Activated gamma-delta T cell treated with Interleukin-2 at 50 U/mL for 16 hours (primary cell): Measurements from ENCODE around the gene TTLL11.
"Not testable (repeated sequence)": the region's sequence is repeated elsewhere in the genome, so short reads cannot be mapped to it uniquely, and the experiment has no call there.

ENCODE experiments used
- DNase-seq: peaks from one replicate; pipeline ENCODE4 v3.0.0-alpha.2; 2020

TTLL11 gene

DNA sequence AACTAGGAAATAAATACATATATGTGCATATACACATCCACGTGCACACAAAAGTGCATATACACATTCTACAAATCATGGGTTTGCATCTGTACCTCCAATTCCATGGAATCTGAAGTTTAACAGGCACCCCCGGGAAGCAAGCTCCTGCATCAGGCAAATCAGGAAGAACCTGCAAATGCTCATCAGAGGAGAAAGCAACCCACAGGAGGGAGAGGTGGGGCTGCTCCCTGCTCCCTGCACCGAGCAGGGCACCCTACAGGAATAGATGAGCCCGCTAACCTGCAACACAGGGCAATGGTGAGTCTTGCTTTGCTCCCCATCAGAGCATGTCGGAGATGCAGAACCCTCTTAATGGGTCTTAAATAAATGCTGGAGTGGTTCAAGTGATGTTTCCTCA, 290.4 kb downstream of the TTLL11 start:
- DNase-seq, result no peak

DNA sequence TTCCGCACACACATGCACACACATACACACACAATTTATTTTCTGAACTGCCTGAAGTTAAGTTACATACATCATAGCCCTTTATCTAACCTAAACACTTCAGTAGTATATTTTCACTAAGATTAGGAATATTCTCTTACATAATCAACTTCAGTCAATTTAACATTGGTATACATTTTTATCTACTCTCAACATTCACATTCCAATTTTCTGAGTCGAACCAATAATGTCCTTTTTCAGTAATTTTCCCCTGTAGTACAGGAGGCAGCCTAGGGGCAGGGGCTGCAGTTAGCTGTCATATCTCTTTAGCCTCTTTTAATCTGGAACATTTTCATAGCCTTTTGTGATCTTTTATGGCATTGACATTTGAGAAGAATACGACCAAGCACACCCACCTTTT, 291.5 kb downstream of the TTLL11 start:
- DNase-seq, result no peak

DNA sequence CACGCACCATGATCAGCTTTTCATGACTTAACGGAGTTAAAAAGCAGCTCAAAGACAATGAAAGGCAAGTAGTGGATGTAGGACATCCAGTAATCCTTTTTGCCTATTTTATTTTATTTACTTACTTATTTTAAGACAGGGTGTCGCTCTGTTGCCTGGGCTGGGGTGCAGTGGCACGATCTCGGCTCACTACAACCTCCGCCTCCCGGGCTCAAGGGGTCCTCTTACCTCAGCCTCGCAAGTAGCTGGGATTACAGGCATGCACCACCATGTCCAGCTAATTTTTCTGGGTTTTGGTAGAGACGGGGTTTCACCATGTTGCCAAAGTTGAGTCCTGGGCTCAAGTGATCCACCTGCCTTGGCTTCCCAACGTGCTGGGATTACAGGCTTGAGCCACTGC, 292.7 kb downstream of the TTLL11 start:
- no peak for DNase-seq

- no peak for DNase-seq
Observed at GRCh38 chr9:121798941-121799340, 294.2 kb downstream of the TTLL11 start.

DNA sequence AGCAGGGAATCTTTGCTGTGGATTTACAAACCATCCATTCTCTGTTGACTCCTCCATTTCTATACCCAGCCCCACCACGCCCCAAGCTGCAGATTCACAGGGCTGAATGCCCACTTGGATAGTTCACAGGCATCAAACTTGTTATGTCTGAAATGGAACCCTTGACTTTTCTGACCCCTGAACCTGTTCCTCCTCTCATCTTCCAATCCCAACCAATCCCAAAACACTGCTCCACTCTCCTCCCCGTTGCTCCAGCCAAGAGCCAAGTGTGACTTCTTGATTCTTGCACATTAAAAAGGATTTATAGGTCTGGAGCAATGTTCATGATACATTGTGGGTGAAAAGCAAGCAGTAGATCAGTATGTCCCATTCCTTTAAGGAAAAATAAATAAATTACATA, 296.0 kb downstream of the TTLL11 start:
- no peak for DNase-seq

DNA sequence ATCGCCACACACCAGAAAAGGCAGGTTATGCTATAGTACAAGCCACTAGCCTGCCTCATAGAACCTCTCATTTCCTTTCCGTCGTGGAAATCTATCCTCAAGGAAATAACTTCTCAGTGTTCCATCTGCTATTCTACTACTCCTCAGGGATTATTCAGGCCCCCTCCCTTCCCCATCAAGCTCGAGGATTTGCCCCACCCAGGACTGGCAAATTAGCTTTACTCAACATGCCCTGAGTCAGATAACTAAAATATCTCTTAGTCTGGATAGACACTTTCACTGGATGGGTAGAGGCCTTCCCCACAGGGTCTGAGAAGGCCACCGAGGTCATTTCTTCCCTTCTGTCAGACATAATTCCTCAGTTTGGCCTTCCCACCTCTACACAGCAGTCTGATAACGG, 298.8 kb downstream of the TTLL11 start:
- not testable (repeated sequence) for DNase-seq

DNA sequence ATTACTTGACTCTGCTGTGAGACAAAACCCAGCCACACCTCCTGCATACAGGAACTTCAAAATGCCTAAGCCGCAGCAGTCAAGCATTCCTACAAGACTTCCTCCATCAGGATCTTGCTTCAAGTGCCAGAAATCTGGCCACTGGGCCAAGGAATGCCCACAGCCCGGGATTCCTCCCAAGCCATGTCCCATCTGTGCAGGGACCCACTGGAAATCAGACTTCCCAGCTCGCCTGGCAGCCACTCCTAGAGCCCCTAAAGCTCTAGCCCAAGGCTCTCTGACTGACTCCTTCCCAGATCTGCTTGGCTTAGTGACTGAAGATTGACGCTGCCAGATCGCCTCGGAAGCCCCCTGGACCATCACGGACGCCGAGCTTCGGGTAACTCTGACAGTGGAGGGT, 300.6 kb downstream of the TTLL11 start:
- not testable (repeated sequence) for DNase-seq

- DNase-seq, result no peak
Observed at GRCh38 chr9:121790841-121791240, 302.3 kb downstream of the TTLL11 start.

GRCh38 chr9:121788686-121789366, 304.3 kb downstream of the TTLL11 start:
- no peak for DNase-seq

DNA sequence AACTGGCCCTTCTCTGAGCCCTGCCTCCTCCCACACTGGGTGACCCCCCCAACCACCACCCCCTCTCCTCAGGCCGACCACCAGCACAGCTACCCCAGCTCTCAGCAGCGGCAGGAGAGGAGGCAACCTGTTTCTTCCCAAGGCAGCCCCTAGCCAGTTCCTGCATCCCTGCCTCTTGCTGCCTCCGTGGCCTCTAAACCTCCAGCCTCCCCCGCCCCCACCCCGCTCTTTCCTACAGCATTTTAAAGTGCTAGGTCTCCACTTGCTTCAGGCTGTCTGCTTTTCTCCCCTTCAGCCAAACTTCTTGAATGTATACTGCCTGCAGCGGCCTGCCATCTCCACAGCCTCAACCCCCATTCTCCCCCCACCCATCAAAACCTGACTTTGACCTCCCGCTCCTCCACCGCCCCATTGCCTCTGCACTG, 306.1 kb downstream of the TTLL11 start:
- no peak for DNase-seq

GRCh38 chr9:121786543-121786948, 306.6 kb downstream of the TTLL11 start:
- DNase-seq, result no peak

GRCh38 chr9:121785673-121786542, 307.2 kb downstream of the TTLL11 start:
- no peak for DNase-seq

GRCh38 chr9:121784731-121785411, 308.2 kb downstream of the TTLL11 start:
- DNase-seq, result no peak

GRCh38 chr9:121783521-121784507, 309.3 kb downstream of the TTLL11 start:
- no peak for DNase-seq

DNA sequence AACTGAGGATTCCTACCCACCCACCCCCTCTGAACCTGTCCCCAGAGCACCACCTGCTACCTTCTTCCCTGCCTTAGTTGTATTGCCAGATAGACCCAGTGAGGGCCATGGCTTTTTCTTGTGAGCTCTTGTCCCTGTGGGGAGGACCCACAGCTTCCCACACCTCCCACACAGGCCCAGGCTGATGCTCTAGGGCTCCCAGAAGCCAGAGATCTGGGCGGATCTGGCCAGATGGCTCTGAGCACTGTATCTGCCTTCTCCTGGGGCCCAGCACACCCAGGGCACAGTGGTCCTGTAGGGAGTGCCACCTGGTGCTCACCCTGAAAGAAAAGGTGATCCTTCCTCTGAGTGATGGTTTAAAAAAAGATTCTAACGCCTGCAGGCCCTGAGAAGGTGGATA, 310.0 kb downstream of the TTLL11 start:
- DNase-seq, result no peak

- no peak for DNase-seq
Observed at GRCh38 chr9:121782514-121783110, 310.5 kb downstream of the TTLL11 start.

DNA sequence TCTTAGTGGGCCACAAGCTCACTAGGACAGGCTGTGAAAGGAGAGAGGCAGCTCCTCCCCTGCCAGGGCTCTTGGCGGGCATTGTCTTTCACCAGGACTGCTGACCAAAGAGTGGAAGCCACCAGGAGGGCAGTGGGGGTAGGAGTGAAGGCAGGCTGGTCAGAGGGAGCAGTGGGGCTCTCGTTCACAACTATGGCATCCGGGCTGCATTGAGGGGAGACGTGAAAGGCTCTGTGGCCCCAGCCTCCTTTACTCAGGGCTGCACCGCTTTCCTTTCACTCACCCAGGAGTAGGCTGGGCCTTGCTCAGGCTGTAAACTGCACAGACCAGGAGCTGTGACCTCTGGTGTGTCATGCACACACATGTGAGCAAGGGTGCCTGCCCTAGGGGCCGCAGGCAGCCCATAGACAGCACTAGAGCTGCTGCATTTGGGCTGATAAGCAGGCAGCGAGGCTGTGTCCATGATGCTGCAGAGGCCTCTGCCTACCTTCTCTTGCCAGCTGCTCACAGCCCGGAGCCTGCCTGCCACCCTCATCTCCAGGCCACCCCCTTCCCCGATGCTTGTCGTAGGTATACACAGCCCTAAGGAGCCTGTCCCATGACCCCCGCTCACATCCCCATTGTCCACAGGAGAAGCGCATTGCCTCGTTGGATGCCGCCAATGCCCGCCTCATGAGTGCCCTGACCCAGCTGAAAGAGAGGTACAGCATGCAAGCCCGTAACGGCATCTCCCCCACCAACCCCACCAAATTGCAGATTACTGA, 311.2 kb downstream of the TTLL11 start:
- no peak for DNase-seq

DNA sequence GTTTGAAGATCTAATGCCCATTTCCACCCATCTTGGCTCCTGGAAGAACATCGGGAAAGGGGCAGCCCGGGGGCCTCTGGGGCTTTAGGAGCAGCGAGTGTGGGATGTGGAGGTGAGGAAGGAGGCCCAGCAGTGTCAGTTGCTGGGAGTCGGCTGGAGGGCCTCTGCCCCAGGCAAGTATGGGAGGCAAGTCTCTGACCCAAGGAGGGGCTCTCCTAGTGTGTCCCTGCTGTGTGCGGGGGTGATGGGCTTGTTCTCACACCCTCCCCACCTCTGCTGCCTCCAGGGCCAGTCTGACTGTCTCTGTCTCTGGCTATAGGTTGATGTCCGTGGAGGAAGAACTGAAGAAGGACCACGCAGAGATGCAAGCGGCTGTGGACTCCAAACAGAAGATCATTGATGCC, 312.0 kb downstream of the TTLL11 start:
- DNase-seq, result no peak

DNA sequence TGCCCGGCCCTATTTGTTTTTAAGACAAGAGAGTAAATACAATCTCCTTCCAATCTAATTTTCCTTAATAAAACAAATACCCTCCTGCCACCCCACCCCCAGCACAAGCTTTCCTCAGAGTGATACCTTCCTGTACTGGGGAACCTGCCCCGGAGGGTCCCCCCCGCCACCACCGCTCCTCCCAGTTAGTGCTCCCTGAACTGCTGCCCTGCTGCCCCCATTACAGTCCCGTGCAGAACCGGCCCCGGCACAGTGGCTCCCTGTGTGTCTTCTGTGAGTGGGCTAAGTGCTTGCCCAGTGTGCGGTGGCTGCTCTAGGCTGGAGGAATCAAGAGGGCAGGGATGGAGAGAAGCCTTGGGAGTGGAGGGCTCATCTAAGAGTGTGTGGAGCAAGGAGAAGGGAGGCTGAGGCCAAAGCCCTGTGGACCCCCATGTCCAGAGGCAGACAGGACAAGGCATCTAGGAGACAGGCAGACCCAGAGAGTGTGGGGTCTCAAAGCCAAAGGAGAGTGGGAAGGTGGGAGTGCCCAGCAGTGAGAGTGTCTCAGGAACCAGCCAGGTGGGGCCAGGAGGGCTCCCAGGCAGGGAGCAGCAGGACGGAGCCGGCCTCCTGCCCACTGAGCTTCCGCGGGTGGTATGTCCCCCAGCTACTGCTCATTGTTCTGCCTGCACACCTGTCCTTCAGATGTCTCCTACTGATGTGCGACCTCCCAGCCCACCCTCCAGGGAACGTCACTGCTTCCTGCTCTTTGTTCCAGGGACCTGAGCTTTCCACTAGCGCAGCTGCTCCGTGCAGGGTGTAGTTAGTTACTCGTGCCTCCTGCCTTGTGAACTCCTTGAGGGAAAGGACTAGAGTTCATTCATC, 312.7 kb downstream of the TTLL11 start:
- DNase-seq, result no peak
